Smooth muscle cell (in vitro differentiated cells): ENCODE data around the gene CPNE1. TPM values are rescaled to one million over a fixed set of nuclear protein-coding genes. Genes with fewer than 3 reads are reported as not detected.

Source experiments
- DNase-seq: peaks from one replicate; lab custom pipeline; 2025; ENCODE audit not compliant: unreplicated experiment; lab: John Stamatoyannopoulos, UW
- H2AFZ ChIP-seq: fragments of 200-600 bp; sonication (generic); 2 replicates; pipeline ENCODE4 v1.6.0; 2016; ENCODE audit warnings: antibody characterized with exemption, low read depth, mild to moderate bottlenecking
- H3F3A ChIP-seq: fragments of 200-600 bp; sonication (generic); 2 replicates; pipeline ENCODE4 v1.6.0; 2017; ENCODE audit warnings: antibody characterized with exemption, low read depth
- H3K27ac ChIP-seq: fragments of 200-600 bp; sonication (generic); 2 replicates; pipeline ENCODE4 v1.5.1; 2016; ENCODE audit warnings: low read depth, mild to moderate bottlenecking
- H3K27me3 ChIP-seq: fragments of 200-600 bp; sonication (generic); 2 replicates; pipeline ENCODE4 v1.6.1; 2016; ENCODE audit warnings: low read depth, mild to moderate bottlenecking
- H3K36me3 ChIP-seq: fragments of 200-600 bp; sonication (generic); 2 replicates; pipeline ENCODE4 v1.5.1; 2016; ENCODE audit warnings: low read depth
- H3K4me1 ChIP-seq: fragments of 200-600 bp; sonication (generic); 2 replicates; pipeline ENCODE4 v1.5.1; 2016; ENCODE audit warnings: low read depth
- H3K4me2 ChIP-seq: fragments of 200-600 bp; sonication (generic); 2 replicates; pipeline ENCODE4 v1.6.0; 2016; ENCODE audit warnings: mild to moderate bottlenecking
- H3K4me3 ChIP-seq: fragments of 200-600 bp; sonication (generic); 2 replicates; pipeline ENCODE4 v1.5.1; 2016; ENCODE audit warnings: mild to moderate bottlenecking
- H3K79me2 ChIP-seq: fragments of 200-600 bp; sonication (generic); 2 replicates; pipeline ENCODE4 v1.6.0; 2016; ENCODE audit warnings: low read depth, mild to moderate bottlenecking
- H3K9ac ChIP-seq: fragments of 200-600 bp; sonication (generic); 2 replicates; pipeline ENCODE4 v1.6.0; 2016; ENCODE audit warnings: low read depth
- H3K9me3 ChIP-seq: fragments of 200-600 bp; sonication (generic); replicated peaks from 2 replicates; pipeline ENCODE4 v1.5.1; 2016; ENCODE audit warnings: low read depth
- H4K20me1 ChIP-seq: fragments of 200-600 bp; sonication (generic); 2 replicates; pipeline ENCODE4 v1.6.0; 2016; ENCODE audit warnings: low read depth
- WGBS: methylation state at CpG from one replicate; pipeline ENCODE4 v1.1.7; 2016; ENCODE audit warnings: low lambda C conversion rate; 5-methylcytosine and 5-hydroxymethylcytosine counted together
- polyA plus RNA-seq: library from polyadenylated mRNA; unstranded; fragments of >200 nt; fragmentation: Nextera tagmentation; extraction: Ambion mirVana; gene quantifications from 2 replicates; pipeline ENCODE4 v1.2.1, GENCODE V29; 2016
- total RNA-seq: library from RNA; depleted of rRNA; stranded (reverse); fragments of >200 nt; gene quantifications from 2 replicates; pipeline ENCODE4 v1.2.3, GENCODE V29; 2014
- TF ChIP-seq, protein P1 (sequence below): fragments of 200-600 bp; sonication (generic); IDR thresholded peaks from 2 replicates; pipeline ENCODE4 v1.5.1; 2017; ENCODE audit warnings: borderline replicate concordance, mild to moderate bottlenecking, antibody characterized with exemption; ENCODE audit not compliant: insufficient read depth, poor library complexity, severe bottlenecking

The CPNE1 gene
- total and polyA plus RNA-seq, 2 experiments from 2014 or later, result 140 to 156 TPM

DNA sequence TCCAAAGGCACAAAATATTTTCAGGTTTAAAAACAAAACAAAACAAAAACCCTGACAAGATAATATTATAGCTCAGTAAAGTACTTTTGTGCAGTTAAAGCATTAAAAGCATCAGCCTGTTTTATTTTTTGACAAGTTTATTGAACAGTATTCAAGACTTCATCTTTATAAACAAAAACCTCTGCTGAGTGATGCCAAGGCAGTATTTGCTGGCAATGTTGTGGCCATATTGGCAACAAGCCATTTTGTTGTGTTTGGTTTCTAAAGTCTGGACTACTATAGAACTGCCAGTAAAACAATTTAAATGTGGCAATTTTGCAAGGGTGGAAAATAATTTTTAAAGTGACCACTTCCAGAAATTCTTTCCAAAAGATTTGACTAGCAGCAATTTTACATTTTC is 15.9 kb downstream of the CPNE1 start:
- H3K9me3 ChIP-seq, result no peaks in the 10 kb centered on the region
- no peaks in the 10 kb centered on the region for H3K4me1 ChIP-seq
- TF ChIP-seq, protein P1, sequence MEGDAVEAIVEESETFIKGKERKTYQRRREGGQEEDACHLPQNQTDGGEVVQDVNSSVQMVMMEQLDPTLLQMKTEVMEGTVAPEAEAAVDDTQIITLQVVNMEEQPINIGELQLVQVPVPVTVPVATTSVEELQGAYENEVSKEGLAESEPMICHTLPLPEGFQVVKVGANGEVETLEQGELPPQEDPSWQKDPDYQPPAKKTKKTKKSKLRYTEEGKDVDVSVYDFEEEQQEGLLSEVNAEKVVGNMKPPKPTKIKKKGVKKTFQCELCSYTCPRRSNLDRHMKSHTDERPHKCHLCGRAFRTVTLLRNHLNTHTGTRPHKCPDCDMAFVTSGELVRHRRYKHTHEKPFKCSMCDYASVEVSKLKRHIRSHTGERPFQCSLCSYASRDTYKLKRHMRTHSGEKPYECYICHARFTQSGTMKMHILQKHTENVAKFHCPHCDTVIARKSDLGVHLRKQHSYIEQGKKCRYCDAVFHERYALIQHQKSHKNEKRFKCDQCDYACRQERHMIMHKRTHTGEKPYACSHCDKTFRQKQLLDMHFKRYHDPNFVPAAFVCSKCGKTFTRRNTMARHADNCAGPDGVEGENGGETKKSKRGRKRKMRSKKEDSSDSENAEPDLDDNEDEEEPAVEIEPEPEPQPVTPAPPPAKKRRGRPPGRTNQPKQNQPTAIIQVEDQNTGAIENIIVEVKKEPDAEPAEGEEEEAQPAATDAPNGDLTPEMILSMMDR, result no peak
- no peak overlapping the region for H3K4me2 ChIP-seq
- H3K27me3 ChIP-seq, result no peaks in the 10 kb centered on the region
- H3F3A ChIP-seq, result no peaks in the 10 kb centered on the region
- H3K27ac ChIP-seq, result no peak overlapping the region
- H4K20me1 ChIP-seq, result peaks cover 100% of the 10 kb centered on the region
- H3K36me3 ChIP-seq, result no peaks in the 10 kb centered on the region
- DNase-seq, result no peak
- no peak overlapping the region for H2AFZ ChIP-seq
- no peak overlapping the region for H3K9ac ChIP-seq
- H3K79me2 ChIP-seq, result peaks cover 100% of the 10 kb centered on the region
- no peak overlapping the region for H3K4me3 ChIP-seq

GRCh38 chr20:35644806-35645205 is 19.9 kb downstream of the CPNE1 start:
- H3K9me3 ChIP-seq, result no peaks in the 10 kb centered on the region
- H3K27ac ChIP-seq, result no peak overlapping the region
- no peak overlapping the region for H2AFZ ChIP-seq
- H3K9ac ChIP-seq, result no peak overlapping the region
- H3K4me3 ChIP-seq, result no peak overlapping the region
- H3K79me2 ChIP-seq, result peaks cover 99% of the 10 kb centered on the region
- H3K4me1 ChIP-seq, result no peaks in the 10 kb centered on the region
- H3K36me3 ChIP-seq, result no peaks in the 10 kb centered on the region
- H3K4me2 ChIP-seq, result no peak overlapping the region
- WGBS, result 87% methylated on average over 2 of the region's 2 CpGs
- TF ChIP-seq, protein P1, result no peak
- peaks cover 100% of the 10 kb centered on the region for H4K20me1 ChIP-seq
- no peaks in the 10 kb centered on the region for H3K27me3 ChIP-seq
- no peaks in the 10 kb centered on the region for H3F3A ChIP-seq
- no peak for DNase-seq

GRCh38 chr20:35643045-35643444 is 21.7 kb downstream of the CPNE1 start:
- Histone ChIP-seq H3K4me2 (no peak overlapping the region), H2AFZ (no peak overlapping the region), H3K27me3 (no peaks in the 10 kb centered on the region), H3K36me3 (no peaks in the 10 kb centered on the region), H3K79me2 (peaks cover 99% of the 10 kb centered on the region), H3F3A (no peaks in the 10 kb centered on the region), H3K4me3 (no peak overlapping the region), H3K9me3 (no peaks in the 10 kb centered on the region), H4K20me1 (peaks cover 100% of the 10 kb centered on the region), H3K9ac (no peak overlapping the region), H3K27ac (no peak overlapping the region), H3K4me1 (no peaks in the 10 kb centered on the region)
- no peak for DNase-seq
- 96% methylated on average over 7 of the region's 7 CpGs for WGBS
- TF ChIP-seq, protein P1, result no peak

DNA sequence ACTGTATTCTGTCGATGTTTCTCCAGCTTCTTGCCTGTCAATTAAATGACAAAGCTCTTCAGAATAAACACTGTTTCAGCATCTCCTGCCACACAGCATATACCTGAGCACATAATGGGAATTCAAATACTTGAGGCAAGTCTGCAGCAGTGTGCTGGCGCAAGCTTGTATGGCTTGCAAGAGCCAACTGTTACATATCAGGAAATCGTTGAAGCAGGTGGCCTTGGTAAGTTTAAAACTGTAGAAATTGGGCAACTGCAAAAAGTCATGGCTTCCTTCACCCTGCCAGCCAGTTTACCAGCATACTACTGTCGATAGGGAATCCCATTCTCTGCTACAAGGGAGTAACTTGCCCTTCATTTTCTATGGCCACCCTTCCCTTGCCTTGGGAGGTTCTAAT is 23.0 kb downstream of the CPNE1 start:
- Histone ChIP-seq H3K4me1 (no peaks in the 10 kb centered on the region), H3F3A (no peaks in the 10 kb centered on the region), H3K4me2 (no peak overlapping the region), H2AFZ (no peak overlapping the region), H3K27ac (no peak overlapping the region), H3K9me3 (no peaks in the 10 kb centered on the region), H4K20me1 (peaks cover 100% of the 10 kb centered on the region), H3K9ac (no peak overlapping the region), H3K27me3 (no peaks in the 10 kb centered on the region), H3K79me2 (peaks cover 99% of the 10 kb centered on the region), H3K36me3 (no peaks in the 10 kb centered on the region), H3K4me3 (no peak overlapping the region)
- TF ChIP-seq, protein P1, result no peak
- DNase-seq, result no peak
- WGBS, result 92% methylated on average over 4 of the region's 4 CpGs
